Measurements from ENCODE around the gene DLX5.

- TF ChIP-seq CTCF (IDR thresholded peaks at IDR 0.05; ENCODE audit: insufficient read depth, low read depth, low read length) (no peak), EZH2 (IDR thresholded peaks at IDR 0.05; ENCODE audit: insufficient read depth, low read length) (no peak)
Observed at GRCh38 chr7:97014145-97014750, 10.4 kb downstream of the DLX5 start.

All from astrocyte (in vitro differentiated cells and primary cell).